DOHH2 (cell line): ENCODE measurements around the gene RNF17.

ENCODE experiments used
- EZH2phosphoT487 ChIP-seq: fragments of 200-600 bp; sonication (generic); IDR thresholded peaks from 2 replicates; pipeline ENCODE4 v1.6.1; 2017; ENCODE audit warnings: borderline replicate concordance, mild to moderate bottlenecking, antibody characterized with exemption, low read length, moderate library complexity, mixed read lengths
- TF ChIP-seq, protein P1 (sequence below): fragments of 200-600 bp; sonication (generic); IDR thresholded peaks from one replicate; pipeline ENCODE4 v1.5.1; 2014; ENCODE audit warnings: antibody characterized with exemption, mild to moderate bottlenecking, low read depth, low read length; ENCODE audit not compliant: poor library complexity, severe bottlenecking

DNA sequence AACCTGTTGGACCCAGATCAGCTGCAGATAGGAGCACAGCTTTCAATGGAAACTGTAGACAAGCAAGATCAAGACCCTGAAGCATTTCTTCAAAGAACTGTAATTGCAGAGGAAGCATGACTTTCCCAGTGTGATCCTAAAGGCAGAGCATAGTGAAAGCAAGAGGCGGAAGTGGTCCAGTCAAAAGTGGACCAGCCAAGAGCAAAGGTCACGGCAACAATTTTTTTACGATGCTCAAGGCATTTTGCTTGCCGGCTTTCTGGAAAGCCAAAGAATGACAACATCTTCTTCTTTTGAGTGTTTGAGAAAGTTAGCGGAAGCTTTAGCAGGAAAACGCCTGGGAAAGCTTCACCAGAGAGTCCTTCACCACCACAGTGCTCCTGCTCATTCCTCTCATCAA, 111.6 kb downstream of the RNF17 start:
- TF ChIP-seq, protein P1, sequence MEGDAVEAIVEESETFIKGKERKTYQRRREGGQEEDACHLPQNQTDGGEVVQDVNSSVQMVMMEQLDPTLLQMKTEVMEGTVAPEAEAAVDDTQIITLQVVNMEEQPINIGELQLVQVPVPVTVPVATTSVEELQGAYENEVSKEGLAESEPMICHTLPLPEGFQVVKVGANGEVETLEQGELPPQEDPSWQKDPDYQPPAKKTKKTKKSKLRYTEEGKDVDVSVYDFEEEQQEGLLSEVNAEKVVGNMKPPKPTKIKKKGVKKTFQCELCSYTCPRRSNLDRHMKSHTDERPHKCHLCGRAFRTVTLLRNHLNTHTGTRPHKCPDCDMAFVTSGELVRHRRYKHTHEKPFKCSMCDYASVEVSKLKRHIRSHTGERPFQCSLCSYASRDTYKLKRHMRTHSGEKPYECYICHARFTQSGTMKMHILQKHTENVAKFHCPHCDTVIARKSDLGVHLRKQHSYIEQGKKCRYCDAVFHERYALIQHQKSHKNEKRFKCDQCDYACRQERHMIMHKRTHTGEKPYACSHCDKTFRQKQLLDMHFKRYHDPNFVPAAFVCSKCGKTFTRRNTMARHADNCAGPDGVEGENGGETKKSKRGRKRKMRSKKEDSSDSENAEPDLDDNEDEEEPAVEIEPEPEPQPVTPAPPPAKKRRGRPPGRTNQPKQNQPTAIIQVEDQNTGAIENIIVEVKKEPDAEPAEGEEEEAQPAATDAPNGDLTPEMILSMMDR, result no peak
- no peak for TF ChIP-seq EZH2phosphoT487
